ENCODE results near the gene ACTR3. TPM values are rescaled to one million over a fixed set of nuclear protein-coding genes. Genes with fewer than 3 reads are reported as not detected.

Gene ACTR3
- total RNA-seq, 1 experiment from 2014 or later, result 169 TPM

- TF ChIP-seq, protein P1, sequence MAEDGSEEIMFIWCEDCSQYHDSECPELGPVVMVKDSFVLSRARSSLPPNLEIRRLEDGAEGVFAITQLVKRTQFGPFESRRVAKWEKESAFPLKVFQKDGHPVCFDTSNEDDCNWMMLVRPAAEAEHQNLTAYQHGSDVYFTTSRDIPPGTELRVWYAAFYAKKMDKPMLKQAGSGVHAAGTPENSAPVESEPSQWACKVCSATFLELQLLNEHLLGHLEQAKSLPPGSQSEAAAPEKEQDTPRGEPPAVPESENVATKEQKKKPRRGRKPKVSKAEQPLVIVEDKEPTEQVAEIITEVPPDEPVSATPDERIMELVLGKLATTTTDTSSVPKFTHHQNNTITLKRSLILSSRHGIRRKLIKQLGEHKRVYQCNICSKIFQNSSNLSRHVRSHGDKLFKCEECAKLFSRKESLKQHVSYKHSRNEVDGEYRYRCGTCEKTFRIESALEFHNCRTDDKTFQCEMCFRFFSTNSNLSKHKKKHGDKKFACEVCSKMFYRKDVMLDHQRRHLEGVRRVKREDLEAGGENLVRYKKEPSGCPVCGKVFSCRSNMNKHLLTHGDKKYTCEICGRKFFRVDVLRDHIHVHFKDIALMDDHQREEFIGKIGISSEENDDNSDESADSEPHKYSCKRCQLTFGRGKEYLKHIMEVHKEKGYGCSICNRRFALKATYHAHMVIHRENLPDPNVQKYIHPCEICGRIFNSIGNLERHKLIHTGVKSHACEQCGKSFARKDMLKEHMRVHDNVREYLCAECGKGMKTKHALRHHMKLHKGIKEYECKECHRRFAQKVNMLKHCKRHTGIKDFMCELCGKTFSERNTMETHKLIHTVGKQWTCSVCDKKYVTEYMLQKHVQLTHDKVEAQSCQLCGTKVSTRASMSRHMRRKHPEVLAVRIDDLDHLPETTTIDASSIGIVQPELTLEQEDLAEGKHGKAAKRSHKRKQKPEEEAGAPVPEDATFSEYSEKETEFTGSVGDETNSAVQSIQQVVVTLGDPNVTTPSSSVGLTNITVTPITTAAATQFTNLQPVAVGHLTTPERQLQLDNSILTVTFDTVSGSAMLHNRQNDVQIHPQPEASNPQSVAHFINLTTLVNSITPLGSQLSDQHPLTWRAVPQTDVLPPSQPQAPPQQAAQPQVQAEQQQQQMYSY (CRISPR knock-in tag; IDR thresholded peaks at IDR 0.05), result no peak
- no peak for TF ChIP-seq NFYB (CRISPR knock-in tag; conservative IDR thresholded peaks at IDR 0.05; ENCODE audit: low read depth)
- no peak for TF ChIP-seq ZNF396 (CRISPR knock-in tag; IDR thresholded peaks at IDR 0.05; ENCODE audit: borderline replicate concordance)
- no peak for TF ChIP-seq NR1H2 (CRISPR knock-in tag; IDR thresholded peaks at IDR 0.05)
- TF ChIP-seq, protein P2, sequence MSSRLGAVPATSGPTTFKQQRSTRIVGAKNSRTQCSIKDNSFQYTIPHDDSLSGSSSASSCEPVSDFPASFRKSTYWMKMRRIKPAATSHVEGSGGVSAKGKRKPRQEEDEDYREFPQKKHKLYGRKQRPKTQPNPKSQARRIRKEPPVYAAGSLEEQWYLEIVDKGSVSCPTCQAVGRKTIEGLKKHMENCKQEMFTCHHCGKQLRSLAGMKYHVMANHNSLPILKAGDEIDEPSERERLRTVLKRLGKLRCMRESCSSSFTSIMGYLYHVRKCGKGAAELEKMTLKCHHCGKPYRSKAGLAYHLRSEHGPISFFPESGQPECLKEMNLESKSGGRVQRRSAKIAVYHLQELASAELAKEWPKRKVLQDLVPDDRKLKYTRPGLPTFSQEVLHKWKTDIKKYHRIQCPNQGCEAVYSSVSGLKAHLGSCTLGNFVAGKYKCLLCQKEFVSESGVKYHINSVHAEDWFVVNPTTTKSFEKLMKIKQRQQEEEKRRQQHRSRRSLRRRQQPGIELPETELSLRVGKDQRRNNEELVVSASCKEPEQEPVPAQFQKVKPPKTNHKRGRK (CRISPR knock-in tag; IDR thresholded peaks at IDR 0.05; ENCODE audit: borderline replicate concordance), result no peak
These were observed 10.4 kb upstream of the ACTR3 start (continued) for GRCh38 chr2:113879457-113879856.

GRCh38 chr2:113886479-113887008 is 3.3 kb upstream of the ACTR3 start:
- no peaks in the 10 kb centered on the region for H3K9me3 Mint-ChIP-seq

GRCh38 chr2:113887009-113887792 is 2.7 kb upstream of the ACTR3 start:
- Mint-ChIP-seq H3K36me3 (peaks cover 3% of the 10 kb centered on the region; the same call in 1 of the 2 replicates), H3K27ac (no peak overlapping the region)
- CTCF ChIA-PET, result no interaction called here

More at GRCh38 chr2:113886479-113887008, 3.3 kb upstream of the ACTR3 start:
- TF ChIP-seq CREM (CRISPR knock-in tag; IDR thresholded peaks at IDR 0.05) (no peak), ZNF396 (CRISPR knock-in tag; IDR thresholded peaks at IDR 0.05; ENCODE audit: borderline replicate concordance) (no peak), ZNF317 (CRISPR knock-in tag; IDR thresholded peaks at IDR 0.05; ENCODE audit: borderline replicate concordance, low read depth) (no peak), TEAD1 (CRISPR knock-in tag; IDR thresholded peaks at IDR 0.05) (no peak)
- Mint-ChIP-seq H3K4me3 (no peak overlapping the region), H3K27me3 (ENCODE audit: low read depth) (no peaks in the 10 kb centered on the region), H3K4me1 (peaks cover 35% of the 10 kb centered on the region), H3K27ac (no peak overlapping the region; the same call in 1 of the 2 replicates), H3K36me3 (peaks cover 3% of the 10 kb centered on the region; the same call in 1 of the 2 replicates)
- POLR2A ChIA-PET, result no interaction called here
- CTCF ChIA-PET, result no interaction called here
- no peak for DNase-seq (ENCODE audit: low spot score)
- ATAC-seq, result no peak

More at GRCh38 chr2:113887009-113887792, 2.7 kb upstream of the ACTR3 start:
- peak overlapping the region; percentile 31; the same call in 1 of the 2 replicates for H3K4me3 Mint-ChIP-seq
- TF ChIP-seq SMAD4 (CRISPR knock-in tag; IDR thresholded peaks at IDR 0.05) (no peak), TEAD1 (CRISPR knock-in tag; IDR thresholded peaks at IDR 0.05) (no peak)
- TF ChIP-seq, protein P2 (CRISPR knock-in tag; IDR thresholded peaks at IDR 0.05; ENCODE audit: borderline replicate concordance), result no peak
- no peaks in the 10 kb centered on the region for H3K27me3 Mint-ChIP-seq (ENCODE audit: low read depth)
- peaks cover 42% of the 10 kb centered on the region for H3K4me1 Mint-ChIP-seq
- POLR2A ChIA-PET, result interaction anchor here (1.5 kb wide), 1 partner anchor 8 kb away, joined by 3 read pairs; no protein-coding TSS in a partner anchor
- H3K9me3 Mint-ChIP-seq, result no peaks in the 10 kb centered on the region
- DNase-seq (ENCODE audit: low spot score) (no peak), ATAC-seq (no peak)

All from WTC11 (cell line).